Smooth muscle cell (in vitro differentiated cells): ENCODE data around the gene SLC8A2. TPM values are rescaled to one million over a fixed set of nuclear protein-coding genes. Genes with fewer than 3 reads are reported as not detected.

Experiments
- DNase-seq: peaks from one replicate; lab custom pipeline; 2025; ENCODE audit not compliant: unreplicated experiment; lab: John Stamatoyannopoulos, UW
- H2AFZ ChIP-seq: fragments of 200-600 bp; sonication (generic); 2 replicates; pipeline ENCODE4 v1.6.0; 2016; ENCODE audit warnings: antibody characterized with exemption, low read depth, mild to moderate bottlenecking
- H3F3A ChIP-seq: fragments of 200-600 bp; sonication (generic); 2 replicates; pipeline ENCODE4 v1.6.0; 2017; ENCODE audit warnings: antibody characterized with exemption, low read depth
- H3K27ac ChIP-seq: fragments of 200-600 bp; sonication (generic); 2 replicates; pipeline ENCODE4 v1.5.1; 2016; ENCODE audit warnings: low read depth, mild to moderate bottlenecking
- H3K27me3 ChIP-seq: fragments of 200-600 bp; sonication (generic); 2 replicates; pipeline ENCODE4 v1.6.1; 2016; ENCODE audit warnings: low read depth, mild to moderate bottlenecking
- H3K36me3 ChIP-seq: fragments of 200-600 bp; sonication (generic); 2 replicates; pipeline ENCODE4 v1.5.1; 2016; ENCODE audit warnings: low read depth
- H3K4me1 ChIP-seq: fragments of 200-600 bp; sonication (generic); 2 replicates; pipeline ENCODE4 v1.5.1; 2016; ENCODE audit warnings: low read depth
- H3K4me2 ChIP-seq: fragments of 200-600 bp; sonication (generic); 2 replicates; pipeline ENCODE4 v1.6.0; 2016; ENCODE audit warnings: mild to moderate bottlenecking
- H3K4me3 ChIP-seq: fragments of 200-600 bp; sonication (generic); 2 replicates; pipeline ENCODE4 v1.5.1; 2016; ENCODE audit warnings: mild to moderate bottlenecking
- H3K79me2 ChIP-seq: fragments of 200-600 bp; sonication (generic); 2 replicates; pipeline ENCODE4 v1.6.0; 2016; ENCODE audit warnings: low read depth, mild to moderate bottlenecking
- H3K9ac ChIP-seq: fragments of 200-600 bp; sonication (generic); 2 replicates; pipeline ENCODE4 v1.6.0; 2016; ENCODE audit warnings: low read depth
- H3K9me3 ChIP-seq: fragments of 200-600 bp; sonication (generic); replicated peaks from 2 replicates; pipeline ENCODE4 v1.5.1; 2016; ENCODE audit warnings: low read depth
- H4K20me1 ChIP-seq: fragments of 200-600 bp; sonication (generic); 2 replicates; pipeline ENCODE4 v1.6.0; 2016; ENCODE audit warnings: low read depth
- CTCF ChIP-seq: fragments of 200-600 bp; sonication (generic); IDR thresholded peaks from 2 replicates; pipeline ENCODE4 v1.5.1; 2017; ENCODE audit warnings: borderline replicate concordance, mild to moderate bottlenecking, antibody characterized with exemption; ENCODE audit not compliant: insufficient read depth, poor library complexity, severe bottlenecking
- WGBS: methylation state at CpG from one replicate; pipeline ENCODE4 v1.1.7; 2016; ENCODE audit warnings: low lambda C conversion rate; 5-methylcytosine and 5-hydroxymethylcytosine counted together
- polyA plus RNA-seq: library from polyadenylated mRNA; unstranded; fragments of >200 nt; fragmentation: Nextera tagmentation; extraction: Ambion mirVana; gene quantifications from 2 replicates; pipeline ENCODE4 v1.2.1, GENCODE V29; 2016
- total RNA-seq: library from RNA; depleted of rRNA; stranded (reverse); fragments of >200 nt; gene quantifications from 2 replicates; pipeline ENCODE4 v1.2.3, GENCODE V29; 2014

The SLC8A2 gene
- total and polyA plus RNA-seq, 2 experiments from 2014 or later, result 0.22 to 0.62 TPM

- DNase-seq, result no peak
- no peaks in the 10 kb centered on the region for H3K79me2 ChIP-seq
- H2AFZ ChIP-seq, result no peak overlapping the region
- no peak overlapping the region for H3K9ac ChIP-seq
- no peak overlapping the region for H3K4me2 ChIP-seq
- no peaks in the 10 kb centered on the region for H3K4me1 ChIP-seq
- no peaks in the 10 kb centered on the region for H3F3A ChIP-seq
- TF ChIP-seq CTCF, result no peak
- H3K9me3 ChIP-seq, result no peaks in the 10 kb centered on the region
- H3K4me3 ChIP-seq, result no peak overlapping the region
- WGBS, result 94% methylated on average over 17 of the region's 17 CpGs
- H3K27me3 ChIP-seq, result no peaks in the 10 kb centered on the region
- peaks cover 37% of the 10 kb centered on the region for H4K20me1 ChIP-seq
- H3K27ac ChIP-seq, result no peak overlapping the region
- no peaks in the 10 kb centered on the region for H3K36me3 ChIP-seq
Measured at GRCh38 chr19:47495478-47496372, 24.0 kb upstream of the SLC8A2 start.

- no peak for TF ChIP-seq CTCF
Measured at GRCh38 chr19:47494729-47495128, 23.0 kb upstream of the SLC8A2 start.

GRCh38 chr19:47494211-47494547, 22.5 kb upstream of the SLC8A2 start:
- Histone ChIP-seq H3K4me1 (no peaks in the 10 kb centered on the region), H3K9ac (no peak overlapping the region), H3K4me3 (no peak overlapping the region), H3K27me3 (no peaks in the 10 kb centered on the region), H3K79me2 (no peaks in the 10 kb centered on the region), H3F3A (no peaks in the 10 kb centered on the region), H3K27ac (no peak overlapping the region), H3K4me2 (no peak overlapping the region), H3K36me3 (no peaks in the 10 kb centered on the region), H4K20me1 (peaks cover 29% of the 10 kb centered on the region), H3K9me3 (no peaks in the 10 kb centered on the region), H2AFZ (no peak overlapping the region)
- TF ChIP-seq CTCF, result no peak
- no peak for DNase-seq
- WGBS, result 99% methylated on average over 5 of the region's 5 CpGs

More at GRCh38 chr19:47494729-47495128, 23.0 kb upstream of the SLC8A2 start:
- WGBS, result 91% methylated on average over 9 of the region's 9 CpGs
- Histone ChIP-seq H3K36me3 (no peaks in the 10 kb centered on the region), H3K79me2 (no peaks in the 10 kb centered on the region), H4K20me1 (peaks cover 33% of the 10 kb centered on the region), H3K9me3 (no peaks in the 10 kb centered on the region), H3K4me1 (no peaks in the 10 kb centered on the region), H3K27me3 (no peaks in the 10 kb centered on the region), H3K9ac (no peak overlapping the region), H3K27ac (no peak overlapping the region), H3K4me2 (no peak overlapping the region), H3K4me3 (no peak overlapping the region), H2AFZ (no peak overlapping the region), H3F3A (no peaks in the 10 kb centered on the region)
- no peak for DNase-seq
